HG03103 (cell line): ENCODE measurements around the gene TUBGCP2.

Experiments
- ATAC-seq: cut with Tn5 transposase; IDR thresholded peaks from one replicate; pipeline ENCODE4 v1.9.1; 2021; ENCODE audit warnings: low read depth; ENCODE audit not compliant: unreplicated experiment

TUBGCP2 gene

GRCh38 chr10:133344236-133344635, 35.6 kb upstream of the TUBGCP2 start:
- no peak for ATAC-seq

GRCh38 chr10:133343558-133343957, 34.9 kb upstream of the TUBGCP2 start:
- no peak for ATAC-seq

GRCh38 chr10:133342942-133343341, 34.3 kb upstream of the TUBGCP2 start:
- no peak for ATAC-seq

GRCh38 chr10:133341983-133342382, 33.3 kb upstream of the TUBGCP2 start:
- ATAC-seq, result no peak

- ATAC-seq, result no peak
Measured at GRCh38 chr10:133339708-133340380, 31.2 kb upstream of the TUBGCP2 start.

- ATAC-seq, result no peak
Measured at GRCh38 chr10:133338080-133339071, 29.7 kb upstream of the TUBGCP2 start.

GRCh38 chr10:133337370-133337725, 28.7 kb upstream of the TUBGCP2 start:
- ATAC-seq, result no peak

GRCh38 chr10:133336577-133337369, 28.1 kb upstream of the TUBGCP2 start, which contains the start of gene CALY:
TSS of gene CALY (minus strand) at chr10:133336896. CDS start at chr10:133328989, 7,907 bp downstream.
- ATAC-seq, result no peak

GRCh38 chr10:133336118-133336576, 27.5 kb upstream of the TUBGCP2 start:
- no peak for ATAC-seq

GRCh38 chr10:133335246-133336117, 26.8 kb upstream of the TUBGCP2 start:
- ATAC-seq, result no peak

GRCh38 chr10:133334503-133335245, 26.0 kb upstream of the TUBGCP2 start:
- ATAC-seq, result no peak

GRCh38 chr10:133332936-133333699, 24.4 kb upstream of the TUBGCP2 start:
- no peak for ATAC-seq

GRCh38 chr10:133329491-133330202, 21.0 kb upstream of the TUBGCP2 start:
- ATAC-seq, result peak; percentile 80

- no peak for ATAC-seq
Measured at GRCh38 chr10:133328358-133329343, 20.0 kb upstream of the TUBGCP2 start.

GRCh38 chr10:133327651-133328357, 19.1 kb upstream of the TUBGCP2 start:
- no peak for ATAC-seq
